Measurements from ENCODE around the gene MFSD6.

- TF ChIP-seq CTCF (IDR thresholded peaks at IDR 0.05; ENCODE audit: poor library complexity, severe bottlenecking) = no peak
- TF ChIP-seq EZH2 (IDR thresholded peaks at IDR 0.05; ENCODE audit: borderline replicate concordance, insufficient read depth, low read length, poor library complexity, severe bottlenecking) = no peak
- TF ChIP-seq RAD21 (conservative IDR thresholded peaks at IDR 0.05) = no peak
- TF ChIP-seq REST (IDR thresholded peaks at IDR 0.05; ENCODE audit: borderline replicate concordance) = no peak
These were observed 80.5 kb downstream of the MFSD6 start for GRCh38 chr2:190488516-190489233.

Data from neural cell (in vitro differentiated cells).